OCI-M2 (cell line): ENCODE measurements around the gene SART1.
"Not testable (repeated sequence)": the region's sequence is repeated elsewhere in the genome, so short reads cannot be mapped to it uniquely, and the experiment has no call there.

Experiments used
- DNase-seq: peaks from one replicate; lab custom pipeline; 2025; ENCODE audit not compliant: unreplicated experiment; lab: John Stamatoyannopoulos, UW

SART1 gene

DNA sequence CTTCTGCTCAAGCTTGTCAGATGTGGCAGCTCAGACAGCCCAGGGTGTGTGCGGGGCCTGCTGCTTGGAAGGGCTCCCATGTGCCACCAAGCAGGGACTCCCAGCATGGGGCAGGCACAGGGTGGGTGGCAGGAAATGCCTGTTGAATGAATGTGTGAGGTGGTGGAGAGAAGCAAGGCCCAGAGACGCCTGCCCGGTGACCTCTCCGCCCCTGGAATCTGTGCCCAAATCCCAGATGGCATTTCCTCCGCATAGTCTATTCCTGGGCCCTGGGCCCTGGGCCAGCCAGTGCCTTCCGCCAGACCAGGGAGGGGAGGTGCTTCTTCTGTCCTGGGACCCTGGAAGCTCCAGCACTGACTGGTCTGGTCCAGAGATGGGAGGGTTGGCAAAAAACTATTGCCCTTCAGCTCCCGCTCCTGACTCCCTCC lies 53.9 kb downstream of the SART1 start:
- no peak for DNase-seq

DNA sequence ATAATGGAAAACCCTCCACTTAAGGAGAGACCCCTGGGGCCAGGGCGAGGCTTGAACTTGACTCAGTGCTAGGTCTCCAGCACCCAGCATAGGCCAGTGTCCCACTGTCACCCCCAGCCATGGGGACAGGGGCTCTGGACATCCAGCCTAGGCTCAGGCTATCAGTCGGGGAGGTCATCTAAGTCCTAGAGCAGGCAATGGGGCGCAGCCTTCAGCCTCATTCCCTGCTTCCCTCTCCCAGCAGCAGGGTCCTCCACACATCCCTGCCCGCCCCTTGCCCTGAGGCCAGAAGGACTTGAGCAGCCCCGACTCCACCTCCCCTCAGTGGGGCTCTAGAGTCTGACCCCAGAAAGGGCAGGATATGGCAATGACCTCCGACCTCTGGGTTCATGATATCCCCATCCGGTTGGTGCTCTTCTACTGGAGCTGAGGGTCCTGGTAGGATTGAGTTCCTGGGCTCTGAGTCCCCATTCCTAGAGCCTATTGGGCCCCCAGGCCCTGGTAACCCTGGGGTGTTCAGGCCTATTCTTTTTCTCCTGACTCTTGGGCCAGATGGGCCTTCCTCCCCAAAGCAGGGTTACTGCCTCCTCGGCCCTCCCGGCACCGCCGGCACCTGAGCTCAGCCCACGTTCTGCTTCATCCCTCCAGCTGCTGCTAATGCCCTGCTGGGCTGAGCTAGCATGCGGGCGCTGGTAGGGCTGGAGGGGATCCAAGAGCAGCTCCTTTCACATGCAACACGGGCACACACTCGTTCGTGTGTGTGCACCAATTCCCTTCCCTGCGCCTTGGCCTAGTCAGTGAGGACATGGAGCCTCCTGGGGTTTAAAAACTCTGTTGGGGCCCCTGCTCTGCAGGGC lies 54.6 kb downstream of the SART1 start:
- DNase-seq: no peak

DNA sequence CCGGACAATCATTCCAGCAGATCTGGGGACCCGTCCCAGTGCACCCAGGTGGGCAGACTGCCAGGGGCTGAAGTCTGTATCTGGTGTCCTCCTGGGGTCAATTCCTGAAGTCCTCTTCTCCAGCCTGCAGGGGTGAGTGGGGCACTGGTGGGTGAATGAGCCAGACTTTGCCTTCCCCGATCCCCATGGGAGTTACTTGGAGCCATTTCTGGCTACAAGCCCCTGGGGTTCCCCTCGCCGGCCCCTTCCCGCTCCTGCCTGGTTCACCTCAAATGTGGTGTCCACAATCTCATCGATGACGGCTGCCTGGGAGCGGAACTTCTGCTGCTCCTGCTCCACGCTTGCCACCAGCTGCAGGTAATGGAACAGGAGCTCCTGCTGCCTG lies 55.3 kb downstream of the SART1 start:
- DNase-seq: no peak

DNA sequence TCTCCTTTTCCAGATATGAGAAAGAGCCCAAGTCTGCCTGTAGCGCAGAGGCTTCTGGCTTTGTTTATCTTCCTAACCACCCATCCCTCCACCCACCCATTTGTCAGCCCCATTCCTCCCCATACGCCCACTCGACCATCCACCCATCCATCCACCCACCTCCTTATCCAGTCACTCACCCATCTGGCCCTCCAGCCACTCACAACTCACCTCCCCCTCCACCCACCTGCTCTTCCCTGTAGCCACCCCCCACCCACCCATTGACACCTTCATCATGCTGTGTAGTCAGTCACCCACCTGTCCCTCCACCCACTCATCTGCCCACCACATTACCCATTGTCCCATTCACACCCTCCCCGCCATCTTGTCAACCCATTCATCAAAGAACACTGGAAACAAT lies 55.8 kb downstream of the SART1 start:
- no peak for DNase-seq

DNA sequence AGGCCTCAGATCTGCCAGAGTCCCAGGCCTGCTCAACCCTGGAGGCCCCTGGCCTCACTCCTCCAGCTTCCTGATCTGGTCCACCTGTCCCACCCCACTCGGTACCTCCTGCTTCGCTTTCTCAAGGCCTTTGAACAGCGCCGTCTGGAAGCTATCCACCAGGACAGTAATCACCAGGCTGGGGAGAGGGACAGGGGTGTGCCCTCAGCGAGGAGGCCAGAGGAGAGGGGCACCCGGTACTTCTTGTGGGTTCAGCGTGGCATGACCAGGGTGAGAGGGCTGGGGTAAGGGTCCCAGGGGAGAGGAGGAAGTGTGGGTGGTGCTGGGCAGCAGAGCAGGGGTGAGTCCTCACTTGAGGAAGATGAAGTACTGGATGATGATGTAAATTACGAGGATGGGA lies 58.7 kb downstream of the SART1 start:
- DNase-seq: no peak

DNA sequence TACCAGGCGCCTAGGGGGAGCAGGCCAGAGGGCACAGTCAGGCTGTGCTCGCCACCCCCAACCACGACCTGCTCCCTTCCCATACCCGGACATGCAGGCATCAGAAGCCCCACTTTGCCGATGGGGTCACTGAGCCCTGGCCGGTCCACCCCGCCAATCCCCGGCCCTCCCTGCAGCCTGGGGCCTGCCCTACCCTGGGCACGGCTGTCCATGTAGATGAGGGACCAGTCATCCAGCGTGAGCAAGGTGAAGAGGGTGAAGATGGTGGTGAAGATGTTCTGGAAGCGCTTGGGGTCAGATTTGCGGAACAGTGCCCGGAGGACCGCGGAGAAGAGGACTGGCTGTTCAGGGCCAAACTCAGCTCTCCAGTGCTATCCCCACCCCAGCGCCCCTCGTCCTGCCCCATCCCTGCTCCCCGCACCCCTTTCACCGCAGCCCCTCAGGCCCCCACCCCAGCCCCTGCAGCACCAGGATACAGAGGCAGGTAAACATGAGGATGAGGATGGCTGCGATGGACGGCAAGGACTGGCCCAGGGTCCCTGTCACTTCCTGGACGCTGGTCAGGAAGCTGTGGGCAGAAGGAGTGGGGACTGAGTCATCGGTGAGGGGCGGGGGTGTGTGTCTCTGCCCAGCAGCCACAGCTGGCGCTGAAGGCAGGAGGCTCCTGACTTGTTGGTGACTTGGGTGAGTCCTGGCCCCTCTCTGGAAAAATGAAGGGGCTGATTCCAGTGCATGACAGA lies 59.3 kb downstream of the SART1 start:
- no peak for DNase-seq

DNA sequence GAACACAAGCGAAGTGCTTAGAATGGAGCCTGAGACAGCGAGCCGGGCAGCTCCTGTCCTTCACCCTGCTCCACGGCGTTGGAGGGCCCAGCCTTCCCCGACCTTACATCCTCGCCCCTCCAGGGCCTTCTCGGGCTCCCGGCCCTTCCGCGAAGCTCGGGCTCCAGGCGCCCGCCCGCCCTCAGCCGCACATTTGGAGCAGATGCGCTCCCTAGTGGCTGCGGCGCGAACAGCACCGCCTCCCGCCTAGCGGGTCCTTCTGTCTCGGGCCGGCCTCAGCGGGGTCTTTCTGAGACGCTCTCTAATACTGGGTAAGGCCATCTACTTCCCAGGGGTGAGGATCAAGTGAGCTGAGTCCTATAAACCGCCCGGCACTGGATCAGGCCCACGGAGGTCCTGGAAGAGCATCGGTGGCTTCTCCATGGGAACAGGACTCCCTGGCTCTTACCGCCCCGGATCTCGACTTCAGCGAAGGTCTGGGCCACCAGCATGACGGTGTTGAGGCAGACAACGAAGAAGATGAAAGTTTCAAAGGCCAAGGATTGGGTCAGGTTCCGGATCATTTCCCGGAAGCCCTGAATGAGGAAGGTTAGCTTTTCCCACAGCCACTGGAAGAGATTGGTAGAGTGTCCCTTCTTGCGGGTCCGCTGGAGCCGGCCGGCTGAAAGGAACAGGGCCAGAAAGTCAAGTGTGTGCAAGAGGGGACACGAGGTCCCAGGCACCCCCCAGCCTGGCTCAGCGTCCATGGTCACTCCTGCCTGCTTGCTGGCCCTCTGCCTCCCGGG lies 61.1 kb downstream of the SART1 start:
- no peak for DNase-seq

DNA sequence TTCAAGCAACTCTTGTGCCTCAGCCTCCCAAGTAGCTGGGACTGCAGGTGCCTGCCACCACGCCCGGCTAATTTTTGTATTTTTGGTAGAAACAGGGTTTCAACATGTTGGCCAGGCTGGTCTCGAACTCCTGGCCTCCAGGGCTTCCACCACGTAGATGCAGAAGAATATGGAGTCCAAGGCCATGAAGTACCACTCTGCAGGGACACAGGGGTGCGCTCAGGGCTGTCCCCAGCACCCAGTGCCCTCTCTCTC lies 61.6 kb downstream of the SART1 start:
- not testable (repeated sequence) for DNase-seq

DNA sequence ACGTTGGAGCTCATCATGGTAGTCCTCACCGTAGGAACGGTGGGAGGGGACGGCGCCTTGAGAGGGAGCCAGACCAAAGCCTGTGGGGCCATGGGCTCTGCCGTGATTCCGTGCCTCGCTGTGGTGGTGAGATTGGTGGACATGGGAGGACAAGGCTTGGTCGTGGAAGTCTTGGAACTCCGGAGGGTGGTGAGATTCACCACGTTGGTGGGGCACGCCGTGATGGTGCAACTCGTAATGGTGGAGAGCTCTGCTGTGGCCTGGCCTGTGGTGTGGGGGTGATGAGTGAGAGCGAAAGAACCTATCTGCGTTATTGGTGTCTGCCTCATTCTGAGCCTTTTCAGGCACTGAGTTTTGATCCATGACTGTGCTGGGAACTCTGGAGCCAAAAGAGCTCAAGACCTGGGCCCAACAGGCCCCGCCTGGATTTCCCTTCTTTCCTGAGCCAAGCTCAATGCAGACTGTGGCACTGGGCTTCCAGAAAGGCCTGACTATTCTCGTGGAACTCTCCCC lies 64.5 kb downstream of the SART1 start, which contains the start of gene CATSPER1:
Gene CATSPER1, minus strand, starts transcription at position 463 of the 513 bp plus-strand sequence. Its CDS starts 100 bp downstream, at position 363.
- no peak for DNase-seq
